Tongue (tissue), 2 donors: ENCODE results near the gene CDR2L. TPM values are rescaled to one million over a fixed set of nuclear protein-coding genes. Genes with fewer than 3 reads are reported as not detected.
A peak's percentile ranks its signal among the peaks of the same experiment; 100 is the strongest.
"Not testable (repeated sequence)": the region's sequence is repeated elsewhere in the genome, so short reads cannot be mapped to it uniquely, and the experiment has no call there.

Experiments used
- DNase-seq: peaks from one replicate; pipeline ENCODE4 v3.0.0-alpha.2; 2015
- total RNA-seq: library from RNA; depleted of rRNA; stranded (reverse); fragments of >200 nt; gene quantifications from one replicate; pipeline ENCODE4 v1.2.3, GENCODE V29; 2014

Gene CDR2L
- total RNA-seq, 1 donor from 2014 or later: 11.4 TPM

DNA sequence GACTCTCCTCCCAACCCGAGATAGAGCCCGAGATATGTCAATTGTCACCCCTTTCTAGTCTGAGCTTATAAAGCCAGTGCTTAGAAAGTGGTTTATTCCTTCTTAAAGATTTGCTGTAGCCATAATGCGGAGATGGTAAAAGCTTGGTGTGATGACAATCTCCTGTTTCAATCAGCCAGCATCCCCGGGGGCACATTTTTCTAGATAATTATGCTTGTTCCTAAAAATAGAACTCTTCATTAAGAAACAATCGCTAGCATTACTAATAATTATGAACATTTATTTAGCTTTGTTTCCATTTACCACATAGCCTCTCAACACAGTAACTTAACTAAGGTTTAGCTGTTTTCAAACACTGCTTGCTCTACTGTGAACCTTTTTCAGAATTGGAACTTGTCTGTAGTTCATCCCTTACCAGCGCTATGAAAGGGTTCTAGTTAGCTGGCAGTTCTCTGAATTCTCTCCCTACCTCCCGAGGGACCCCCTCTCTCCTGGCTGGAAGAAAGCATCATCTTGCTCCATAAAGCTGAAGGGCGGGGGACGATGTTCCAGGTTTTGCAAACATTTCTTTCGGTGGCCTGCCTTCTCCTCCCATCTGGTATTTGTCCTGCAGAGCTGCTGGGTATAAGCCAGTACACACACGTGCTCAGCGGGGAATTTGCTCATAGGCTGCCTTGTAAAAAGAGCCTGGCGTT is 24.1 kb downstream of the CDR2L start:
- DNase-seq: peak; percentile 92

DNA sequence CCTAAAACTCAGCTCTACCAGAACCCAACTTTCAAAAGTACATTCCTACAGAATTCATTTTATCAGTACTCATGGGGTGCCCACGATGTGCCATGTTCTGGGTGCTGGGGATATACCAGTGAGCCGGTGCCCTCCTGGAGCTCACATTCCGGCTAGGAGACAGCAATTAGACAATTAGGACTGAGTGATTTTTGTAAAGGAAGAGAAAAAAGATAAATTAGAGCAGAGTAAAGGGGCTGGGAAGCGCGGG is 24.6 kb downstream of the CDR2L start:
- DNase-seq: no peak

DNA sequence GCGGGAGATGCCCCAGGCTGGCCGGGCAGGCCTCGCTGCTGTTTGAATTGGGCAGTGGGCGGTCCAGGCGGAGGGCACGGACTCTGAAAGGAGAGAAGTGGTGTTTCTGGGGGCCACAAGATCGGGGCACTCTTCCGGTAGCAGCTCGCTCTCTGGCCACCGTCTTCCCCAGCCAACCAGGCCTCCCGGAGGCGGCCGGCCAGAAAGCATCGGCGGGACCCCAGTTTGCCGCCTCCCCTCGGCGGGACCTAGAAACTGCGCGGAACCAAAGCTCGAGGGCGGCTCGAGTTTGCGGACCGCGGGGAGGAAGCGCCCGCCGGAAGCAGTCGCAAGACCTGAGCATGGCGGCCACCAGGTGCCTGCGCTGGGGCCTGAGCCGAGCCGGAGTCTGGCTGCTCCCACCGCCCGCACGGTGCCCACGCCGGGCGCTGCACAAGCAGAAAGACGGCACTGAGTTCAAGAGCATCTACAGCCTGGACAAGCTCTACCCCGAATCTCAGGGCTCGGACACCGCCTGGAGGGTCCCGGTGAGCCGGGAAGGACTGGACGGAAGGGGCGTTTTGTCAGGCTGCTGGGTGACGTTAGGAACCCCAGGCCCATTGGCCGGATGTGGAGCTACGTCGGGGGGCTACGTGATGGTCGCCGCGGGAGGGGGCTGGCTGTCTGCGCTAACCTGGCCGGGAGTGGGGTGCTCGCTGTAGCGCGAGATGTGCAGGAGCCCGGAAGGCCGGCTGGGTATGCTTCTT is 25.1 kb downstream of the CDR2L start, which contains the start of gene MRPL58:
TSS of gene MRPL58 (plus strand) at position 325 of the 746 bp plus-strand sequence. CDS start at position 342, 17 bp downstream.
- DNase-seq: peak; percentile 95

DNA sequence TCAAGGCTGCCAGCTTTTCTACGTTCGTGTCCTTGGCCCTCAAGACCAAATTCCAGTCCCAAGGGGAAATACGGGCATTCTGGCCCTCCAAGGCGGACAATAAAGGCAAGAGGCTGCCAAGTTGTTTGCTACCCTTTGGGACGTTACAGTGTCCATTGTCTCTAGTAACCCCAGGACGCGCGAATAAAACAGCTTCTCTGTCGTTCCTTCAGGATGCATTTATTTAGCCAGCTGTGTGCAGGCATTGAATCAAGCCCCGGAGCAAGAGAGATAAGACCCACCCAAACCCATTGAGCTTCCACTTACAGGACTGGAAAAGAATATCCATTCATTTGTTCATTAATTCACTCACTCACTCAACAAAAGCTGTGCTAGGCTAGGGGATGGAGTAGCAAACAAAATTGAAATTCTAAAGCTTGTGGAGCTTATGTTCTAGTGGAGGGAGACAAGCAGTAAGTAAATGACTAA is 25.7 kb downstream of the CDR2L start:
- no peak for DNase-seq

DNA sequence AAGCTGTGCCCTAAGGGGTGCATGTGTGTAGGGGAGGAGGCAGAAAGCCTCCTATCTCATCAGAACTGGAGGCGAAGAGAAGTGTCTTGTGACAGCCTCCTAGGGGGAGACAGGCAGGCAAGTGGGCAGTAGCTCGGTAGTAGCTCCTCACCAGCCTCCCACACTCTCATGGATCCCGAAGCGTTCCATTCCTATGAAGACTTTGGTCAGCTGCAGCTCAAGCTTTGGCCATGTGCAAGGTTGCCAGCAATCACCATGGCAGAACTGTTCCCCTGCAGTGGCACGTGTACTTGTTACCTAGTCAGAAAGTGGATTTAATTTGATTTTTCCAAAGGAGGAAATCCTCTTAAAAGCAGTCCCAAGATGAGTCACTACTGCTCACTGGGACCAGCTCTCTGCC is 31.7 kb downstream of the CDR2L start:
- DNase-seq: no peak

DNA sequence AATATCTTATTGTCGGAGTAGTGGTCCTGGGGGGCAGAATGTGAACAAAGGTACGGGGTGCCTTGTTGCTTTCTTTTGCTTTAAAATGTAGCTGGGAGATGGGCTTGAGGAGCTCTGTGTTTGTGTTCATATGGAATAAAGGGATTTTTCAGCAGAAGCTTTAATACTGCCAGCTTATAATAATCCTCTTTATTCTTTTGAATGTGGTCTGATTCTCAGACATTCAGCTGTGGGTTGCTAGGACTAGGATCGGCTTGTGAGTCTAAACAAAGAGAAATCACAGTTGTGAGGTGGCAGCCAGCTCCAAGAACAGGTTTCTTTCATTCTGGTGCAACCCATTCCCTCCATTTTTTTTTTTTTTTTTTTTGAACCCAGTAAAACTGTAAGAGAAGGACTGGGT is 32.3 kb downstream of the CDR2L start:
- no peak for DNase-seq

DNA sequence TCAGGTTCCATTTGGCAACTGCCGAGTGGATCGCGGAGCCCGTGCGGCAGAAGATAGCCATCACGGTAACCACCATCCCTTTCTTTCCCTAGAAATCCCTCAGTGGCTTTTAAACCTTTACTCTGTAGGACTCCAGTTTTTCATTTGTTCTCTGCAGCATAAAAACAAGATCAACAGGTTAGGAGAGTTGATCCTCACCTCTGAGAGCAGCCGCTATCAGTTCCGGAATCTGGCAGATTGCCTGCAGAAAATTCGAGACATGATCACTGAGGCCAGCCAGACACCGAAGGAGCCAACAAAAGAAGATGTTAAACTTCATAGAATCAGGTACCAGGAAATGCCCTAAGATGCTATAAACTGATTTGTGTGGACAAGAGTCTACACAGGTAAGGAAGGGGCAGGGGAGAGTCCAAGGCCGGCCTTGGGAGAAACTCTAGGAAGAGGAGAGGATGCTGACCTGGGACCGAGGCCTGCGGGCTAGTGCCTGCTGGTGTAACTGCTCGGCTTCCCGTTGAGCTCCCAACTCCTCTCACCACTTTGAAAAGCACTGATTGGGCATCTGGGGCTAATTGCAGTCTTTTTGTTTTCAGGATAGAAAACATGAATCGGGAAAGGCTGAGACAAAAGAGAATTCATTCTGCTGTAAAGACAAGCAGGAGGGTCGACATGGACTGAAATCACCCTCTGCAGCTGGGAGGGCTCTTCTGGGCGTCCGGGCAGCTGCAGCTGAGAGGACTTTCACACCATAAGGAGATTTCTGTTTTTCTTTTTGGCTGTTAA is 33.1 kb downstream of the CDR2L start:
- no peak for DNase-seq

DNA sequence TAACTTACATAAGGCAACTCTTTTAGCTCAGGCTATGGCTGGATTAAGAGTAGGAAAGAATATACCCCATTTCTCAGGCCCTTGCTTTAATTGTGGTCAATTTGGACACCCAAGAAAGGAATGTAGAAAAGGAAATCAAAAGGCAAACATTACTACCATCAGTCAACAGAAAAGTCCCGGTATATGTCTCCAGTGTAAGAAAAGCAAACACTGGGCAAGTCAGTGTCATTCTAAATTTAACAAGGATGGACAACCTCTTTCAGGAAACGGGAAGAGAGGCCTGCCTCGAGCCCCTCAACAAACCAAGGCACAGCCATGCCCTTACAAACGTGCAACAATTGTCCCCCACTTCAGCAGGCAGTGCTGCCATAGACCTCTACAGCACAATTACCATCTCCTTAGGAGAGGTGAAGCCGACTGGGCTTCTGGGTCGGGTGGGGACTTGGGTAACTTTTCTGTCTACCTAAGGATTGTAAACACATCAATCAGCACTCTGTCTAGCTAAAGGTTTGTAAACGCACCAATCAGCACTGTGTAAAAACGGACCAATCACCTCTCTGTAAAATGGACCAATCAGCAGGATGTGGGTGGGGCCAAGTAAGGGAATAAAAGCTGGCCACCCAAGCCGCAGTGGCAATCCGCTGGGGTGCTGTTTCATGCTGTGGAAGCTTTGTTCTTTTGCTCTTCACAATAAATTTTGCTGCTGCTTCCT is 37.4 kb downstream of the CDR2L start:
- DNase-seq: no peak

DNA sequence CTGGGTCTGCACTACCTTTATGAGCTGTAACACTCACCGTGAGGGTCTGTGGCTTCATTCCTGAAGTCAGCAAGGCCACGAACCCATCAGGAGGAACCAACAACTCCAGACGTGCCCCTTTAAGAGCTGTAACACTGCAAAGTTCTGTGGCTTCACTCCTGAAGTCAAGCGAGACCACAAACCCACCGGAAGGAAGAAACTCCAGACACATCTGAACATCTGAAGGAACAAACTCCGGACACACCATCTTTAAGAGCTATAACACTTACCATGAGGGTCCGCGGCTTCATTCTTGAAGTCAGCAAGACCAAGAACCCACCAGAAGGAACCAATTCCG is 37.9 kb downstream of the CDR2L start:
- DNase-seq: not testable (repeated sequence)

DNA sequence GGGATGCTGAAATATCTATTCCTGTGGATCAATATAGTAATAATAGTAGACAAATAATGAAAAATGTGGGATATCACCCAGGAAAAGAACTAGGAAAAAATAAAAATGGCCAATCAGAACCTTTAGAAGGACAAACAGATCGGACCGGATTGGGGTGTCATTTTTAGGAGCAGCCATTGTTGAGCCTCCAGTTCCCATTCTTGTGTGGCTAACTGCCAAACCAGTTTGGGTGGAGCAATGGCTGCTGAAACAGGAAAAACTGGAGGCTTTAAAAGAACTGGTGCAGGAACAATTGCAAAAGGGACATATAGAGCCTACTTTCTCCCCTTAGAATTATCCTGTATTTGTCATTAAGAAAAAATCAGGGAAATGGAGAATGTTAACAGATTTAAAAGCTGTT is 39.2 kb downstream of the CDR2L start:
- peak; percentile 17 for DNase-seq

DNA sequence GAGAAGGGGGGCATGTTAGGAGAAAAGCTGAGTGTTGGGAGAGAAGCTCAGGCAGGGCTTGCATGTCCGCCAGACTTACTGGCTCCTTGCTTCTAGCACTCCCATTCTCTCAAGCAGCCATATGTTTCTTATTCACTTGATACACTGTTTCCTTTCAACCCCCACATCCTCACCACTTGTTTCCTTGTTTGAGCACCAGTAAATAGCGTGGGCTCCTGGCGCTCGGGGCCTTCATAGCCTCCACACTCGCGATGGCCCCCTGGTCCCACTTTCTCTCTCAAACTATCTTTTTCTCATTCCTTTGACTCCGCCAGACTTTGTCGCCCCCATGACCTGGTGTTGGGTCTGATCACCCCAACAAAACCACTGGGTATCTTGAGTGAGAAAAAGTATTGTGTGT is 42.7 kb downstream of the CDR2L start:
- DNase-seq: no peak

DNA sequence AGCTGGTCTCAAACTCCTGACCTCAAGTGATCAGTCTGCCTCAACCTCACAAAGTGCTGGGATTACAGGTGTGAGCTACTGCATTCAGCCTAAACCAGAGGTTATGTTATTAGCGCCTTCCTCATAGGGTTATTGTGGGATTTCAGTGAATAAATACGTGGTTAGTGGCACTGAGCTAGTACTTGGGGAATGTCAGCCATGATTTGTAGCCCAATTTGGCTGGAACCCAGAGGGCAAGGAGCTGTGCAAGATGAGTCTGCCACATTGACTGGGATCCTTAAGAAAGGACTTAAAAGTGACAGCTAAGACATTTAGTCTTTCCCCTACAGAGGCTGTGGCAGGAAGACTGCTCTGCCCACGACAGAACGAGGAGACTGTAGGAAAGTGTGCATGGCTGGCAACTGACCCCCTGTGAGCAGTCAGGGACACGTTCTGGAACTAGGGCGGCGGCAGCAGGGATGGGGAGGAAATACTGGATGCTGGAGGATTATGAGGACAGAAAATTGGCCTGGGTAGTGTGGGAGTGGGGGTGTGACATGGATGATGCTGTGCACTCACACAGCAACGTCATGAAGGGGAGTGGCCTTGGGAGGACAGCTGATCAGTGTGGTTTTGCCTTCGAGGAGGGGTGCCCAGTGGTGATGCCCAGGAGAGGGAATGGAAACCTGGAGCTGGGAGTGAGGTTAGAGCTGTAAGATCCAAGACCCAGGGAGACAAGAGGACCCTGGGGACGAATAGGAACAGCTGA is 44.7 kb downstream of the CDR2L start:
- peak; percentile 88 for DNase-seq

DNA sequence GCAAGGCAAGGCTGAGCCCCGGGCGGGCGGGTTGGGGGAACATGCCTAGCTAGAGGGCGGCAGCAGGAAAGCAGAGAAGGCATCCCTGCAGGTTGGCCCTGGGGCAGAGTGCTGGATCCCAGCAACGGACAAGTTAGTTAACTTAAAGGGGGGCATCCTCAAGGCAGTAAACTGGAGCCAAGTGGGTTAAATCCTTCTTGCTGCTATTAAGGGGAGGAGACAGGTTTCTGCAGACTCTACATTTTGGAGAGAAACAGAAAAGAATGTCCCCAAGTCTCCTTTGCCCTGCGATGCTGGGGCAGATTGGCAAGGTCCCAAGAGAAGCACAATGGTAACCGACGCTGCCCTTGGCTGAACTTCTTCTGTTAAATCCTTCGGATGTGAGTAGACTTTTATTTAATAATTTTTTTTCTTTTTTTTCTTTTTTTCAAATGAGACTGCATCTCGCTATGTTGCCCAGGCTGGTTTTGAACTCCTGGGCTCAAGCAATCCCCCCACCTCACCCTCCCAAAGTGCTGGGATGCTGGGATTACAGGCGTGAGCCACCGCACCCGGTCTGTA is 45.4 kb downstream of the CDR2L start:
- DNase-seq: peak; percentile 40

DNA sequence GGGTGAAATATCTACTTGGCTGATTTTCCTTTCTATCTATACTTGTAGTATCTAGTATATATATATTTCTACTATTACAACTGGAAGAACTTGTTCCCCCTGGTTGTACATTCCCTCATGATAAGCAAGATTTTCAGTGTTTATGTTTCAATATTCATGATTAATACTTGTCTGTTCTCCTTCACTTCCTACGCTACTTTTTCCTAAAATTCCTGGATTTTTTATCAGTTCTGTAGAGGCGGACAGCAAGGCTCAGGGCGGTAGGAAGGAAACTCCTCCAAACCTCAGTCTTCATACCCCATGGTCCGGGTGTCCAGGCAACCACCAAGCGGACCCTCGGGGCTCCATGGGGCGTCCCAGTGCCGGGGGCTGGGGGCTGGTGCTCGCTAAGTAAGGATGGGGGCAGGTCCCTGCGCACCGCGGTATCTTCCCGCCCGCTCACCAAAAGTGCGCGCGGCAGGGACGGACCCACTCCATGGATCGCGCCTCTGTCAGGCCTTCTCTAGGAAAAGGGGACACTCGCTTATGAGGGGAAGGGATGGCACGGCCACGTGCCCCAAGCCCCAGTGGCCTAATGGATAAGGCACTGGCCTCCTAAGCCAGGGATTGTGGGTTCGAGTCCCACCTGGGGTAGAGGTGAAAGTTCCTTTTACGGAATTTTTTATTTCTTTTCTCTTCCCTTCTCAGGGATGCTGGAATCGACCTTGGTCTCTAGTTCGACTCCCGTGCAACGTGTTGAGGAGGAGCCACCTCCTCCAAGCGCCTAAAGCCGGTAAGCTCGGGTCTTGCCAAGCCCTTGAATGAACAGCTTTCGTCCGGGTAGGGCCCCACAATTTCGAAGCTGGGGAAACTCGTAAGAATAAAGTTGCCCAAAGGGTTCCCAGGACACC is 46.2 kb downstream of the CDR2L start:
- DNase-seq: peak; percentile 99

DNA sequence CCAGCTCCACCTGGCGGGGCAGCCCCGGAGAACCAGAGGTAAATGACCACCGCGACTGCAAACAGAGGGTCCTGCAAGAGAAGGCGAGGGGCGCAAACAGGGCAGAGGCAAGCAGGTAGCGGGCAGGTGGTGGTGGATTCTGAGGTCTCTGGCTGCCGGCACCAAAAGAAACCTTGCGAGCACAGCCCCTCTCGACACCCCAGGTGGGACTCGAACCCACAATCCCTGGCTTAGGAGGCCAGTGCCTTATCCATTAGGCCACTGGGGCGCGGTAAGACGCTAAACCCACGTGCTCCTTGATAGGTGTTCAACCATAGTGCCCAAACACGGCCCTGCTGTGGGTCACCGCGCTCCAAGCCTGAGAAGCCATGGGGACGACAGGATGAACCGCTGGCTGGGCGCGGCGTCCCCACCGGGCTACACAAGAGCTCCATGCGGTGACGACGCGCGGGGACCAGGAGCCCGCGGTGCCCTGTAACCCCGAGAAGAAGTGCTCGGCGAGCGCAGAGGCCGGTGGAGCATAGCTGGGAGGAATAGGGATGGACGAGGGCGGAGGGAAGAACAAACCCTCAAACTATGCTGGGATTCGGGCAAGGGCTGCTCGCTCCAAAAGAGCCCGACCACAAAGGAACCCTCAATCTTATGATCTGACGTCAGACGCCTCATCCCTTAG is 46.9 kb downstream of the CDR2L start:
- peak; percentile 97 for DNase-seq

DNA sequence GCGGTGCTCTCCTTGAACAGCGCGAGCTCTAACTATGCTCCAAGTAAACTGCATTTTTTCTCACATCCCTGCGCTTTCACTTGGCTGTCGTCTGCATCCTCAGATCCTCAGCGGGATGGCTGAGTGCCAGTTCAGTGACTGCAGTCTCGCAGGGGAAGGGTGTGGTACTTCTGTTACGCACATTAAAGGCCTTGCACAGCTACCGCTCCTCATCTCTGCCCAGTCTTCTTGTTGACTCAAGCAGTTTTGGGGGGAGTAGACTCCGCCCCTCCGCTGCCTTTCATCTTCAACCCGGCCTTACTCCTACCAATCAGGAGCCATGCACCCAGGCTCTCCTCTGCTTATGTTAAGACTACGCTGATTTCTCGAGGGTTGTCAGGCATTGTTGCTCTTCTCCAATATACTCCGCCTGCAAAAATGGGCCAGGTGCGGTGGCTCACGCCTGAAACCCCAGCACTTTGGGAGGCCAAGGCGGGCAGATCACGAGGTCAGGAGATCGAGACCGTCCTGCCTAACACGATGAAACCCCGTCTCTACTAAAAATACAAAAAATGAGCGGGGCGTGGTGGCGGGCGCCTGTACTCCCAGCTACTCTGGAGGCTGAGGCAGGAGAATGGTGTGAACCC is 49.3 kb downstream of the CDR2L start:
- DNase-seq: peak; percentile 91

DNA sequence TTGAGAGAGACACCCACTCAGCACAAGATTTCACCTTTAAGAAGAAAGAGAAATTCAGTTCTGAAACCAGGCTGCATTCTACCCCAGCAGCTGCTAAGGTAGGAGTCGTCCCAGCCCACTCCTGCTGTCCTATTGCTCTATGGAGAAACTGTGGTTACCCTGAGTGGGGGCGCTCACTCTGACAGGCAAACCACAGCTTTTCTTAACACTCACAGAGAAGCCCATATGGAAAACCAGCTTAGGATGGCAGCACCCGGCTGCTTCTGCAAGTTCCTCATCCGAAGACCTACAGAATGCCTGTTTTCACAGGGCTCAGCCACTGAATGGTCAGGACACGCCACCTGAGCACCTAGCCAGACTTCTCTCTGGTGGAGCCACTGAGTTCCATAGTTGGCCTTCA is 51.8 kb downstream of the CDR2L start:
- DNase-seq: no peak

DNA sequence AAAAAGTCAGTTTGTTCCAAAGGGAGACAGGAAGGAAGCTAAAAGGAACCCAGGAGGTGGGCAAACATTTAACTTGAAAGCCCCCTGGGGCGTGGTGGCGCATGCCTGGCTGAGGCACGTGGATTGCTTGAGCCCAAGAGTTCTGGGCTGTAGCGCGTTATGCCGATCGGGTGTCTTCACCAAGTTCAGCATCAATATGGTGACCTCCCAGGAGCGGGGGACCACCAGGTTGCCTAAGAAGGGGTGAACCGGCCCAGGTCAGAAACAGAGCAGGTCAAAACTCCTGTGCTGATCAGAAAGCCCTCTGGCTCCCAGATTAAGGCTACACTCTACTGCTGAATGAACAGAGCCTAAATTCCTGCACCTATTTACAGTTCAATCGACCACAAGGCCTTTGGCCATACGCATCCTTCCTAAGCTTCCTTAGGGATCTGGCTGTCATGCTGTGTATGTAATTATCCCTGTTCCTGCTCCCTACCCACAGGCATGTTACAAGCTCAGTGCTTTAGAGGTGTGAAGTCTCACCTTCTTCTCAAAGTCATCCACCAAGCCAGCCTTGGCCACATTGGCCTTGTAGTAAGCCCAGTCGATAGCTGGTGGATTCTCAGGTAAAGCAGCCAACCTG is 54.3 kb downstream of the CDR2L start:
- no peak for DNase-seq

DNA sequence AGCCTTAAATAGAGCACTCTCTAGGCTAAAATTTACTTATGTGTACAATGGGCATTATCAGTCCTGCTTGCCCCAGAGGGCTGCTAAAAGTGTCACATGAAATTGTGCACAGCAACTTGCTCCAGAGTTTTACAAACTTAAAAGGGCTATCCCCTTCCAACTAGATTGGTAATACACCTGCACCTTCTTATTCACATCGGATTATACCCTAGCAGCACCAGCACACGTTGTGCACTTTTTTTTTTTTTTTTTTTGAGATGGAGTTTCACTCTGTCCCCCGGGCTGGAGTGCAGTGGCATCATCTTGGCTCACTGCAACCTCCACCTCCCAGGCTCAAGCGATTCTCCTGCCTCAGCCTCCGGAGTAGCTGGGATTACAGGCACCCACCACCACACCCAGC is 56.4 kb downstream of the CDR2L start:
- DNase-seq: not testable (repeated sequence)
